H9 (cell line): ENCODE data around the gene PRMT2. TPM values are rescaled to one million over a fixed set of nuclear protein-coding genes. Genes with fewer than 3 reads are reported as not detected.

Experiments
- DNase-seq: peaks from one replicate; pipeline ENCODE4 v3.0.0-alpha.2; 2017
- H2AFZ ChIP-seq: one replicate; pipeline ENCODE4 v1.6.1; 2013; ENCODE audit warnings: mild to moderate bottlenecking, low read length, control low read depth, moderate library complexity
- H2AK5ac ChIP-seq: 2 replicates; pipeline ENCODE4 v1.6.1; 2013; ENCODE audit warnings: low read length, control low read depth, mixed read lengths; ENCODE audit not compliant: insufficient read length
- H2BK120ac ChIP-seq: one replicate; pipeline ENCODE4 v1.6.1; 2013; ENCODE audit warnings: low read depth, mild to moderate bottlenecking, low read length, control low read depth, inconsistent platforms; ENCODE audit not compliant: poor library complexity, severe bottlenecking
- H2BK12ac ChIP-seq: 2 replicates; pipeline ENCODE4 v1.6.1; 2013; ENCODE audit warnings: low read length, control low read depth, mixed read lengths, low read depth; ENCODE audit not compliant: insufficient read length
- H2BK15ac ChIP-seq: 2 replicates; pipeline ENCODE4 v1.6.1; 2013; ENCODE audit warnings: low read depth, low read length, control low read depth
- H2BK20ac ChIP-seq: one replicate; pipeline ENCODE4 v1.6.1; 2013; ENCODE audit warnings: low read depth, mild to moderate bottlenecking, low read length, control low read depth, inconsistent platforms; ENCODE audit not compliant: poor library complexity, severe bottlenecking
- H2BK5ac ChIP-seq: 2 replicates; pipeline ENCODE4 v1.6.1; 2013; ENCODE audit warnings: low read length, control low read depth, mixed read lengths; ENCODE audit not compliant: insufficient read length
- H3K14ac ChIP-seq: 2 replicates; pipeline ENCODE4 v1.6.1; 2013; ENCODE audit warnings: low read length, control low read depth; ENCODE audit not compliant: insufficient read depth
- H3K18ac ChIP-seq: 2 replicates; pipeline ENCODE4 v1.6.1; 2013; ENCODE audit warnings: low read depth, mild to moderate bottlenecking, mixed read lengths, low read length, control low read depth; ENCODE audit not compliant: insufficient read length
- H3K23ac ChIP-seq: 2 replicates; pipeline ENCODE4 v1.6.1; 2013; ENCODE audit warnings: low read length, control low read depth, mixed read lengths, low read depth; ENCODE audit not compliant: insufficient read length
- H3K23me2 ChIP-seq: 2 replicates; pipeline ENCODE4 v1.6.1; 2013; ENCODE audit warnings: low read depth, mild to moderate bottlenecking, mixed read lengths, low read length, control low read depth; ENCODE audit not compliant: insufficient read length, poor library complexity, severe bottlenecking
- H3K27ac ChIP-seq: 2 replicates; pipeline ENCODE4 v1.5.1; 2013; ENCODE audit warnings: low read length, control low read depth, mixed read lengths, low read depth; ENCODE audit not compliant: insufficient read length
- H3K27me3 ChIP-seq: 2 replicates; pipeline ENCODE4 v1.6.1; 2013; ENCODE audit warnings: low read length, control low read depth, inconsistent platforms; ENCODE audit not compliant: insufficient read depth
- H3K4ac ChIP-seq: 2 replicates; pipeline ENCODE4 v1.6.1; 2013; ENCODE audit warnings: low read depth, mild to moderate bottlenecking, control low read depth, inconsistent platforms, low read length, moderate library complexity
- H3K4me1 ChIP-seq: 2 replicates; pipeline ENCODE4 v1.6.1; 2013; ENCODE audit warnings: low read length, control low read depth, inconsistent platforms; ENCODE audit not compliant: insufficient read depth
- H3K4me2 ChIP-seq: 2 replicates; pipeline ENCODE4 v1.6.1; 2013; ENCODE audit warnings: low read length, control low read depth, mixed read lengths; ENCODE audit not compliant: insufficient read length, insufficient read depth
- H3K56ac ChIP-seq: 2 replicates; pipeline ENCODE4 v1.6.1; 2013; ENCODE audit warnings: low read depth, mild to moderate bottlenecking, mixed read lengths, low read length, control low read depth; ENCODE audit not compliant: insufficient read length
- H3K79me1 ChIP-seq: 2 replicates; pipeline ENCODE4 v1.6.1; 2013; ENCODE audit warnings: low read depth, mild to moderate bottlenecking, moderate library complexity, low read length, control low read depth, inconsistent platforms; ENCODE audit not compliant: insufficient read depth, poor library complexity, severe bottlenecking
- H3K79me2 ChIP-seq: 2 replicates; pipeline ENCODE4 v1.6.1; 2013; ENCODE audit warnings: low read length, control low read depth, inconsistent platforms; ENCODE audit not compliant: insufficient read depth
- H3K9ac ChIP-seq: 2 replicates; pipeline ENCODE4 v1.6.1; 2013; ENCODE audit warnings: low read length, control low read depth, mixed read lengths; ENCODE audit not compliant: insufficient read length; ENCODE audit errors: extremely low read depth
- H3K9me3 ChIP-seq: one replicate; pipeline ENCODE4 v1.6.1; 2013; ENCODE audit warnings: low read depth, low read length, inconsistent platforms; ENCODE audit not compliant: control insufficient read depth
- H3T11ph ChIP-seq: one replicate; pipeline ENCODE4 v1.6.1; 2013; ENCODE audit warnings: mild to moderate bottlenecking, low read length, control low read depth, inconsistent platforms
- H4K20me1 ChIP-seq: one replicate; pipeline ENCODE4 v1.6.1; 2013; ENCODE audit not compliant: control insufficient read depth, insufficient read length, insufficient read depth
- H4K5ac ChIP-seq: 2 replicates; pipeline ENCODE4 v1.6.1; 2013; ENCODE audit warnings: low read depth, mild to moderate bottlenecking, mixed read lengths, low read length, control low read depth; ENCODE audit not compliant: insufficient read length
- H4K8ac ChIP-seq: replicated peaks from 2 replicates; pipeline ENCODE4 v1.6.1; 2013; ENCODE audit warnings: low read length, control low read depth, mixed read lengths, low read depth; ENCODE audit not compliant: insufficient read length
- H4K91ac ChIP-seq: 2 replicates; pipeline ENCODE4 v1.6.1; 2013; ENCODE audit warnings: low read depth, mild to moderate bottlenecking, moderate library complexity, mixed read lengths, low read length, control low read depth; ENCODE audit not compliant: insufficient read length
- H3K27ac Mint-ChIP-seq, 3 experiments: 2 replicates in 2 of 3; 3 replicates in 1 of 3; pipeline ENCODE4 v1.8.0; 2020 to 2021; ENCODE audit warnings: mixed read lengths in 3 of 3, mild to moderate bottlenecking in 1 of 3, moderate library complexity in 1 of 3
- H3K27me3 Mint-ChIP-seq: 2 replicates; pipeline ENCODE4 v1.8.0; 2021; ENCODE audit warnings: low read depth, mild to moderate bottlenecking, moderate library complexity, mixed read lengths
- H3K36me3 Mint-ChIP-seq, 3 experiments: 2 replicates in 2 of 3; 3 replicates in 1 of 3; pipeline ENCODE4 v1.8.0; 2020 to 2021; ENCODE audit warnings: low read depth in 3 of 3, mixed read lengths in 3 of 3; ENCODE audit not compliant: insufficient read depth in 1 of 3
- H3K4me1 Mint-ChIP-seq, 2 experiments: 2 replicates each; pipeline ENCODE4 v1.8.0; 2020; ENCODE audit warnings: mixed read lengths in 2 of 2
- H3K4me3 Mint-ChIP-seq, 2 experiments: 2 replicates in 1 of 2; 3 replicates in 1 of 2; pipeline ENCODE4 v1.8.0; 2020 to 2021; ENCODE audit warnings: mild to moderate bottlenecking in 2 of 2, mixed read lengths in 2 of 2, moderate library complexity in 1 of 2
- H3K9me3 Mint-ChIP-seq, 2 experiments: 2 replicates in 1 of 2; 3 replicates in 1 of 2; pipeline ENCODE4 v1.8.0; 2020; ENCODE audit warnings: mild to moderate bottlenecking in 2 of 2, mixed read lengths in 2 of 2, moderate library complexity in 1 of 2
- WGBS: extraction: QIAGEN DNeasy Blood & Tissue Kit; methylation state at CpG from one replicate; pipeline ENCODE4 v1.1.7; 2013; ENCODE audit warnings: missing lambda C conversion rate, low lambda C conversion rate, mixed read lengths; ENCODE audit not compliant: insufficient read length; ENCODE audit errors: extremely low coverage; 5-methylcytosine and 5-hydroxymethylcytosine counted together
- total RNA-seq: library from RNA; stranded (reverse); gene quantifications from 2 replicates; pipeline ENCODE4 v1.2.1, GENCODE V29; 2021
- TF ChIP-seq, protein P1 (sequence below): fragments of 200-600 bp; sonication (generic); conservative IDR thresholded peaks from 3 replicates; pipeline ENCODE4 v1.8.0; 2021; ENCODE audit warnings: antibody characterized with exemption, mild to moderate bottlenecking

Gene PRMT2
- total RNA-seq, 1 experiment from 2014 or later: 53.7 TPM

GRCh38 chr21:46625759-46626158, 9.7 kb upstream of the PRMT2 start:
- H2AFZ ChIP-seq: no peak overlapping the region
- H2BK12ac ChIP-seq: no peak overlapping the region
- no peaks in the 10 kb centered on the region for H3K27me3 ChIP-seq
- H2BK5ac ChIP-seq: no peak overlapping the region
- no peaks in the 10 kb centered on the region for H4K20me1 ChIP-seq
- no peak for DNase-seq
- H3K23ac ChIP-seq: no peak overlapping the region
- no peaks in the 10 kb centered on the region for H3K79me1 ChIP-seq
- no peak overlapping the region for H3K27ac Mint-ChIP-seq
- peaks cover 7% of the 10 kb centered on the region for H3K9me3 ChIP-seq
- H3K4me1 ChIP-seq: no peaks in the 10 kb centered on the region
- H3K27me3 Mint-ChIP-seq: peaks cover 5% of the 10 kb centered on the region
- no peaks in the 10 kb centered on the region for H3K23me2 ChIP-seq
- H3K14ac ChIP-seq: no peak overlapping the region
- H3K79me2 ChIP-seq: no peaks in the 10 kb centered on the region
- no peak overlapping the region for H3K4me3 Mint-ChIP-seq
- H3K9ac ChIP-seq: no peak overlapping the region
- H3T11ph ChIP-seq: no peak overlapping the region
- no peak overlapping the region for H3K4ac ChIP-seq
- H2AK5ac ChIP-seq: no peak overlapping the region
- H3K36me3 Mint-ChIP-seq: peaks cover 6 to 18% (median 11%) of the 10 kb centered on the region in 3 experiments
- H2BK120ac ChIP-seq: no peak overlapping the region
- no peak overlapping the region for H4K5ac ChIP-seq
- H3K18ac ChIP-seq: no peak overlapping the region
- H4K8ac ChIP-seq: no peak overlapping the region
- WGBS: no CpG with 5 or more reads among the region's 1 CpG
- H2BK15ac ChIP-seq: no peak overlapping the region
- no peak overlapping the region for H3K27ac ChIP-seq
- no peak overlapping the region for H4K91ac ChIP-seq
- H3K56ac ChIP-seq: no peak overlapping the region
- TF ChIP-seq, protein P1, sequence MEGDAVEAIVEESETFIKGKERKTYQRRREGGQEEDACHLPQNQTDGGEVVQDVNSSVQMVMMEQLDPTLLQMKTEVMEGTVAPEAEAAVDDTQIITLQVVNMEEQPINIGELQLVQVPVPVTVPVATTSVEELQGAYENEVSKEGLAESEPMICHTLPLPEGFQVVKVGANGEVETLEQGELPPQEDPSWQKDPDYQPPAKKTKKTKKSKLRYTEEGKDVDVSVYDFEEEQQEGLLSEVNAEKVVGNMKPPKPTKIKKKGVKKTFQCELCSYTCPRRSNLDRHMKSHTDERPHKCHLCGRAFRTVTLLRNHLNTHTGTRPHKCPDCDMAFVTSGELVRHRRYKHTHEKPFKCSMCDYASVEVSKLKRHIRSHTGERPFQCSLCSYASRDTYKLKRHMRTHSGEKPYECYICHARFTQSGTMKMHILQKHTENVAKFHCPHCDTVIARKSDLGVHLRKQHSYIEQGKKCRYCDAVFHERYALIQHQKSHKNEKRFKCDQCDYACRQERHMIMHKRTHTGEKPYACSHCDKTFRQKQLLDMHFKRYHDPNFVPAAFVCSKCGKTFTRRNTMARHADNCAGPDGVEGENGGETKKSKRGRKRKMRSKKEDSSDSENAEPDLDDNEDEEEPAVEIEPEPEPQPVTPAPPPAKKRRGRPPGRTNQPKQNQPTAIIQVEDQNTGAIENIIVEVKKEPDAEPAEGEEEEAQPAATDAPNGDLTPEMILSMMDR: no peak
- peaks cover 16 to 21% of the 10 kb centered on the region in 2 experiments for H3K9me3 Mint-ChIP-seq
- H3K4me1 Mint-ChIP-seq: peaks cover 16 to 19% of the 10 kb centered on the region in 2 experiments
- H3K4me2 ChIP-seq: no peak overlapping the region
- H2BK20ac ChIP-seq: no peak overlapping the region
